GM21825 (cell line): ENCODE data around the gene HOXB7.

Experiments used
- ATAC-seq: cut with Tn5 transposase; IDR thresholded peaks from one replicate; pipeline ENCODE4 v1.9.1; 2021; ENCODE audit warnings: mild to moderate bottlenecking, moderate library complexity; ENCODE audit not compliant: unreplicated experiment

Gene HOXB7

DNA sequence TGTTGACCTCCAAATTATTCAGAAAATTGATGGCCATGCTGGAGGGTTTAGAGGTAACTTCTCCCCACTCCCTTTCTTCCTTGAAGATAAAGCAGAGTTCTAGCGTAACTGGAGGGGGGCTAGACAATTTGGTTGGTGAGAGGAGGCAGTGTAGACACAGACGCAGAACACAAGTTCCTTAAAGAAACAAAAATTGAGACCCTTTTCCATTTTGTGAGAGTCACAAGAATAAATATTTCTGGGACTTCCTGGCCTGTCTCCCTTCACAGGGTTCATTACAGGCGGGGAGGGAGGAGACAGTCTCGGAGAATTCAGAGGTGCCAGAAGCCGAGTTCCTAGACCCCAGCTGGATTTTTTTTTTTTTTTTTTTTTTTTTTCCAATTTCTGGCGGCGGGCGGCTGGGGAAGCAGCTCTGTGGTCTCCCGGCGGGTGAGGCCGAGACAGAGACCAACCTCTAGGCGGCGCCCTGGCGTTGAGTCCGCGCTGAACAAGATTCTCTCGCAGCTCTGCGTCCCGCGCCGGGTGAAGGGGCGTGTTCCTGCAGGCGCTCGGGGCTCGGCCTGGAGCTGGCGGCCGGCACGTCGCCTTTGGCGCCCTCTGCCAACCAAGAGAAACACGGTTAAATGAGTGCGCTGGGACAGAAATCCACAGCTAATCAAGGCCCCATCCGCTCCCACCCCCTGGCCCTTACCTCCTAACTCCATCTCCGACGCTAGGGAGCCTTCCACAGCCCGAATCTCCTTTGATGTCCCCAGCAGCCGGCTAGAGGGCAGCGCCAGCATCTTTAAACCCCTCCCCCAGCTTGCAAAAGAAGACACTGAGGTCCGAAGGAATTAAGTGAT lies 25.6 kb upstream of the HOXB7 start:
- peak; percentile 54 for ATAC-seq

DNA sequence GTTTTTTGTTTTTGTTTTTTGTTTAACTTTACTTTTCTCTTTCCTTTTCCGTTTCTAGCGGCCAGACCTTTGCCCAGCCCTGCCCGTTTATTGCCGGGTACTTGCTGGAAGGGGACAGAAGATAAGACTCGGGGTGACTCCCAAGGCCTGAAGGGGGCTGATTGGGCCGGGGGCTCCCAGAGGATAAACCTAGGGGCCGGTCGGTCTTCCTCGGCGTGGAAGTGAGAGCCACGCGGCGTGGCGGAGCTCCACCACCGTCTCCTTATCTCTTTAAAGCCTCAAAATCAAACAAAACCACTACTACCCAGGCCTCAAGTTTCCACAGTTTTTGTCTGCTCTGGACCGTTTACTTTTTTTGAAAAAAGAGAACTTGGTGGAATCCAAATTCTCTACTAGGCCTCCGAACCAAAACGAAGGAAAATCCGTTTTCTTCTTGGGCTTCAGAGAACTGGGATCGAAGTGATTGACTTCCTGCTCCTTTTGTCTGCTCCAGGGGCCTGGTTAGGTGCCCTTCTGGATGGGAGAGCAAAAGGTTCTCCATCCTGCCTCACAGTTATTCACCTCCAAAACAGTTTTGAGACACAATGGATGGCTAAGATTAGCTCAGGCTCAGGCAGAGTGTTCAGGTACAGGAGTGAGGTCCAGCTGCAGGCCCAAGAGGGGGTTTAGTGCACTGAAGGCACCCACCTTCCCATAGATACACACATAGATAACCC lies 23.8 kb upstream of the HOXB7 start:
- ATAC-seq, result no peak

DNA sequence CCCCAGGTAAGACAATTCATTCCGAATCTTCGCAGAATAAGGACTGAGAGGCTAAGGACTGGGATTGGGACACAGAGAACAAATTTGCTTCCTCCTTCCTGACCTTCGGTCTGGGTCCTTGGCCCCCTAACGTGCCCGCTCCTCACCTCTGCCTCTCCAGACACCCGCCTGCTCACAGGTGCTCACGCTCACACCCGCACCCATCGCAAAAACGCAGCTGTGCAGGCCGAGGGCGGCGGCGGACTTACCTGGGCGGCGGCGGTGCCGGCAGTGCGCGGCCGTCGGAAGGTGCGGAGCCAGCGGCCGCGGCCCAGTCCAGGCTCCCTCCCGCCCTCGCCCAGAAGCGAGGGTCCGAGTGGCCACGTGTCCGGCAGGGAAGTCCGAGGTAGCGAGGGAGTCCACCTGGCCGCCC lies 22.5 kb upstream of the HOXB7 start:
- no peak for ATAC-seq

- ATAC-seq, result no peak
Measured at GRCh38 chr17:48632579-48633265, 21.9 kb upstream of the HOXB7 start.

- no peak for ATAC-seq
Measured at GRCh38 chr17:48631693-48632578, 21.1 kb upstream of the HOXB7 start.

DNA sequence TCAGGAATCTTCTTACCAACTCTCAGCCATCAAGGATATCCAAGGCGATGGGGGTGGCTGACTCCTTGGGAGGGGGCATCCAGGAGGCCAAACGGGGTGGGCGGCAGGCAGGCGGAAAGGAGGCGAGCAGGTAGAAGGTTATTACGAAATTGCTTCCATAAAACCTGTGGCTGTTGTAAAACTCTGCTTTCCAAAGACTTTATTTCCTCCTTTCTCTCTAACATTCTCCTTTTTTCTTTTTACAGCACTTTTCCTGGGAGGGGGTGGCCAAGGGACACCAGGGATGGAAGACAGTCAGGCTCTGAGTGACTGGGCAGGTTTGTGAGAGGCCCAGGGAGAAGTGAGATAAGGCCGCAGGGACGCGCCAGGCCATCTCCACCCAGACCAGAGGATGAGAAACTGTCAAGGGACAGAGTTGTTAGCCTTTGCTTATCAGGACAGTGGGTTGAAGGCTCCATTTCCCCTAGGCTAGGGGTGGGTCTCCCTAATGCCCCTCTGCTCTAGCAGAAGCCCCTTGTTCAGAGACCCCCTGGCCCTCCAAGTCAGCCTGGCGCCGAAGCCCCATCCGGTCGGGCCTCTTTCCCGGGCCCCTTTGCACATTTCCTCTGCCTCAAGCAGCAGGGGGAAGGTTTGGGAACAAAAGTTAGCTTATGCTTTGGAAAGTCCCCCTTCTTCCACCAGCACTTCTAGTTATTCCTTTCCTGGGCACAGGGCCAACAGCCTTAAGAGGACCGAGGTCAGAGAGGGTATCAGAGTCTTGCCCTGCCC lies 20.3 kb upstream of the HOXB7 start:
- ATAC-seq, result no peak

GRCh38 chr17:48630009-48630924 lies 19.4 kb upstream of the HOXB7 start:
- ATAC-seq, result no peak

GRCh38 chr17:48629411-48629759 lies 18.6 kb upstream of the HOXB7 start:
- no peak for ATAC-seq

DNA sequence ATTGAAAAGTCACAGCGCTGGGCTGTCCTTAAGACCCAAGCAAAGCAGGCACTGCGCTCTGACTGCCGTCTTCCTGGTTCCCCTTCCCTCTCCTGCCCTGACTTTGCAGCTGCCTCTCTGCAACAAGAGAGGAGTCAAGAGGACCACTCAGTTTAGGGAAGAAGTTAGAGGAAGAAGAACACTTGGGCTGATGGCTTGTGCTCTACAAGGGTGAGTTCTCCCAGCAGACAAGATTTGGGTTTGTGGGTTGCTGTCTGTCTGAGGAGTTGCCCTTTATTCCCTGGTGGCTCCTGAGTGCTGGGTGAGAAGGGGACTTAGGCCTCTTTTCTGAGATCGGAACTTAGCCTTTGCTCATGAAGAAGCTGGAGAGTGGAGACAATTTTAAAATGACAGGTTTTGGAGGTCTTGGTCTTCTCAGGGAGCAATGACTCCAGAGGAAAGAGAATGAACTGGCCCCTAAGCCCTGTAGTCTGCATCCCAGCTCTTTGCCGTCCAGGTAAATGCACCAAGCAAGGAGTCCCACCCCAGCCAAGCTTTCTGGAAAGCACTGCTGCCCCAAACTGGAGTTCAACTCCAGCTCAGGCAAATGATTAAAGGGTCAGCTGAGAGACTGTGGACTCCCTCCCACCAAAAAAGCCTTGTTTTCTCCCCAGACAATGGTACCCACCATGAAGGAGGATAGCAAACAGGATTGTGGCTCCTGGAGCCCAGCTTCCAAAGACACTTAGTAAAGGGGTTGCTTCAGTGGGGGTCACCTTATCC lies 18.0 kb upstream of the HOXB7 start:
- ATAC-seq, result no peak

DNA sequence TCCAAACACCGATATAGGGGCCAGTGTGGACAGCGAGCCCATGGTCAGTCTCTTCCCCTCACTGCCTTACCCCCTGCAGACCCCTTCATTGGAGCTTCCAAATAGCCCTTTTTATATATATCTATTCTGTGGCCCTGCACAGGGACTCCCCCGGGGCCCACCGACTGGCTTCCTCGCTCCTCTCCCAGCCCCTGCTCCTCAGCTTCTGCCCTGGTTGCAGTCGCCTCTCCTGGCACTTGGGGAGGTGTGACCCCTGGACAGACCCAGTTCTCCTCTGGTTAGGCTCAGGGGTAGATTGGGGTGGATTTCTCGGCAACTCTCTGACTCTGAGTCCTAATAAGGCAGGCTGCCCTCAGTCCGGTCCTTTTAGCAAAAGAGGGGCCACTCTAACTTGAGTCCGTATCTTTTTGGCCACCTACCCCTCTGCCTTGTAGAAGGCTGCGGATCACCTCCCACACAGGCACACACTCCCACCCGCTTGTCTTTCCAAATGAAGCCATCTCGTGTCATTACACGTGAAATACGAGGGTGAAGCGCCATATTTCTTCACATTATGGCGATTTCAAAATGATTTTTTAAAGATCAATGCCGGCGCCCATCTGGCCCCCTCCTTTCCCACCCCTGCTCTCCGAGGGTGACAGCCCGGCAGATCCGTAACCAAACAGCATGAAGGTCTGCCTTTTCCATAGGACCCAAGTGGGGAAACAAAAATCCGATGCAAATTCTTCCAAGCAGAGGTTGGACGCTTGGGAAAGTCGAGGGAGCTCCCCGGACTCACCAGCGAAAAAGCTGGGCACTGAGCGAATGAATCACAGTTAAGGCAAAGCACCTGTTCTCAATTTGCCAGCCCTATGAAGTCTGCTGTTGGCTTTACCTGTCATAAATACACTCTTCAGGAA lies 17.1 kb upstream of the HOXB7 start:
- ATAC-seq, result no peak

- ATAC-seq, result no peak
Measured at GRCh38 chr17:48627118-48627597, 16.3 kb upstream of the HOXB7 start.

GRCh38 chr17:48626245-48627117 lies 15.7 kb upstream of the HOXB7 start, which contains the start of gene HOXB9:
Gene HOXB9, minus strand, starts transcription at chr17:48626358. Its CDS starts 89 bp downstream, at chr17:48626269.
- no peak for ATAC-seq

DNA sequence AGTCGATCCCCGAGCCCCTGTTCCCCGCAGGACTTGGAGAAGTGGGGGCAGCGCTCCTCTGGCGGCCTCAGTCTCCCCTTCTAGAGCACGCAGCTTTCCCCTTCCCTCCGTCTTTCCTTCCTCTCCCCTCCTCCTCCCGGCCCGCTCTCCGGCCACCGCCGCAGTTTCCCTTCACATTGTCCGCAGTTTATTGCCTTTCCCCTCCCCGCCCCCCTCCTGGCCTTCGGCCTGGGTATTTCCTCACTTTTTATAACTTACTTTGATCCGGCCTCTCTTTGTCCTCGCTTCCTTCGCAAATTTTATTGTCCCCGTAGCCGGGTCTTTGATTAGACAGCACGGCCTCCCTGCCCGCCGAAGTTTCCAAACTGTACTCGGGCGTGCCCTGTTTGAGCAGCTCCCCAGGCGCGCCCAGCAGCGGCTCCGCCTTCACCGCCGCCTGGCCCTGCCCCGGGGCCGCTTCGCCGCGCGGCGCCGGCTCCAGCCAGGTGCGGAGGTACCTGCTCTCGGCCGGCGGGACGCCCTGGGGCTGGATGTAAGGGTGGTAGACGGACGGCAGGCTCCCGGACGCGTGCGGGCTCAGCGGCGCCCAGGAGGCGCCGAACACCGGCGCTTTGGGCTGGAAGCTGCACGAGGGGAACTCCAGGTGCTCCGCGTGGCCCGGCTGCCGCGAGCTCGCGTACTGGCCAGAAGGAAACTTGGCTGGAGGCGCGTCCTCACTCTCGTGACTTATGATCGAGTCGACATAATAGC lies 14.9 kb upstream of the HOXB7 start:
- ATAC-seq, result no peak

DNA sequence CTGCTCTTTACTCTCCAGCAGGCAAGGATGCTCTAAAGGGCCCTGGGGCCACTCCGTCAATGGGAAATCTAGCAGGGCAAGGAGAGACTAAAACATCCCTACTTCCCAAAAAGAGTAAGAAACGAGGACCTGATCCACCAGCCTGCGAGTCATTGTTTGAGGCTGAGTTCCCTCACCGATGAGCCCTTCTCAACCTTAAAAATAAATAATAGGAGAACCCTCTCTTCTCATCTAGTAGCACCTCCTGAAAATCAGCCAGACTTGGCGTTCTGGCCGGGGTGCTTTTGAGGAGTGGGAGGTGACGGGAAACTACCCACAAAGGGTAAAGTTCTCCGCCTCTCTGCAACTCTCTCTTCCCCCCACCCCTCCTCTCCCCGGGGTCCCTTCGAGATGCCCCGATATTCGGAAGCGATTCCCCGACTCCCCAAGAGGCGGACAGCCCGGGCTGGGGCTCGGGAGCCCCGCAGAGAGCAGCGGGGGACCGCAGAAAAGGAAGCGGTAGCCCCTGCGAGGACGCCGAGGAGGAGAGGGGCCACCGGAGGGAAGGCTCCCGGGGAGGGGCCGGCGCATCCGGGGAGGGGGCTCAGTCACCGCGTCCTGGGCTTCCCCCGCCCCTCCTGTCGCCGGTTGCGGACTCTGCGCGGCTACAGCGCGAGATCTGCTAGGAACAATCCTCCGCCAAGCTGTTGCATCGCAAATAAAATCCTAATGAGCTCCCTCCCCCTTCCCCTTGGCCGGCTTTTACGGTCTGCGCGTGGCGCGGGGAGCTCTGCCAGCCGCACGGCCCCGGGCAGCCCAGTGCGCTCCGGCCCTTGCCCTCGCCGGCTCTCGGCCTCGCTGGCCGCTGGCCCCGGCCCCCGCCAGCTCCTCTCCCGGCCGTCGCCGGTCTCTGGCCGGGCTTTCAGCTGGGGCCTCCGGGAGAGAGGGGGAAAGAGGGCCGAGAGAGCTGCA lies 14.0 kb upstream of the HOXB7 start:
- ATAC-seq, result no peak
